Panc1 (cell line): ENCODE data around the gene ZNF226. TPM values are rescaled to one million over a fixed set of nuclear protein-coding genes. Genes with fewer than 3 reads are reported as not detected.
A peak's percentile ranks its signal among the peaks of the same experiment; 100 is the strongest.

Experiments used
- ATAC-seq: fragments of 200-7000 bp; cut with Tn5 transposase; 2 replicates; pipeline ENCODE4 v1.9.1; 2020; ENCODE audit warnings: mild to moderate bottlenecking, moderate library complexity
- BruUV-seq: library from RNA; stranded (reverse); fragments of 400-500 nt; replicated peaks from 2 replicates; lab custom pipeline; 2021; lab: Mats Ljungman, UMichigan
- CTCF ChIA-PET: fragments of 300-600 bp; sonication (Branson Sonifier 250); formaldehyde crosslinking; loops from one replicate; lab custom pipeline; 2022; ENCODE audit warnings: antibody characterized with exemption; lab: Charles Lee
- POLR2A ChIA-PET: fragments of 300-600 bp; sonication (Branson Sonifier 250); formaldehyde crosslinking; loops from one replicate; lab custom pipeline; 2022; ENCODE audit warnings: antibody characterized with exemption; lab: Charles Lee
- DNase-seq: peaks from one replicate; pipeline ENCODE4 v3.0.0-alpha.2; 2010; ENCODE audit warnings: low read depth, low spot score
- H3K27ac ChIP-seq: 2 replicates; pipeline ENCODE4 v1.5.1; 2011; ENCODE audit warnings: mild to moderate bottlenecking, low read length, inconsistent platforms
- H3K27me3 ChIP-seq: fragments of 200-500 bp; sonication (Bioruptor generic); 2 replicates; pipeline ENCODE4 v1.6.0; 2014; ENCODE audit warnings: low read length, inconsistent platforms; ENCODE audit not compliant: control insufficient read depth, insufficient read depth
- H3K36me3 ChIP-seq: fragments of 200-500 bp; sonication (Bioruptor generic); 2 replicates; pipeline ENCODE4 v1.5.1; 2014; ENCODE audit warnings: inconsistent platforms, mild to moderate bottlenecking, low read length, moderate library complexity; ENCODE audit not compliant: control insufficient read depth, insufficient read depth
- H3K4me1 ChIP-seq: 2 replicates; pipeline ENCODE4 v1.5.1; 2011; ENCODE audit warnings: inconsistent platforms, mild to moderate bottlenecking, low read length, moderate library complexity; ENCODE audit not compliant: control insufficient read depth, insufficient read depth
- H3K4me3 ChIP-seq, 2 experiments: 2 replicates each; pipeline ENCODE4 v1.5.1; 2011 to 2012; ENCODE audit warnings: low read depth in 2 of 2, low read length in 2 of 2, mild to moderate bottlenecking in 2 of 2, inconsistent platforms in 1 of 2, moderate library complexity in 1 of 2
- H3K9me3 ChIP-seq: fragments of 200-500 bp; sonication (Bioruptor generic); 2 replicates; pipeline ENCODE4 v1.5.1; 2014; ENCODE audit warnings: low read depth, mild to moderate bottlenecking, inconsistent platforms, low read length, moderate library complexity; ENCODE audit not compliant: control insufficient read depth, insufficient read depth
- CTCF ChIP-seq: fragments of 450-650 bp; IDR thresholded peaks from 2 replicates; pipeline ENCODE4 v1.5.1; 2017; ENCODE audit warnings: mild to moderate bottlenecking
- POLR2AphosphoS5 ChIP-seq: IDR thresholded peaks from 2 replicates; pipeline ENCODE4 v1.6.1; 2012; ENCODE audit warnings: mild to moderate bottlenecking, low read depth, low read length, moderate library complexity
- REST ChIP-seq, 2 experiments: IDR thresholded peaks; 2 replicates each; pipeline ENCODE4 v1.6.1; 2011 to 2012; ENCODE audit warnings: low read depth in 2 of 2, control low read depth in 1 of 2, low read length in 1 of 2, mild to moderate bottlenecking in 1 of 2, moderate library complexity in 1 of 2; ENCODE audit not compliant: insufficient read depth in 1 of 2
- SIN3A ChIP-seq: IDR thresholded peaks from 2 replicates; pipeline ENCODE4 v1.6.1; 2012; ENCODE audit warnings: low read depth, mild to moderate bottlenecking, low read length, moderate library complexity, borderline replicate concordance; ENCODE audit not compliant: insufficient read depth
- TCF7L2 ChIP-seq: IDR thresholded peaks from 2 replicates; pipeline ENCODE4 v1.6.1; 2011; ENCODE audit warnings: mild to moderate bottlenecking, low read depth, low read length, inconsistent platforms
- in situ Hi-C: cut with HindIII; loops from 2 replicates; pipeline ENCODE4 v1.10.0; 2016; ENCODE audit warnings: low sequenced_read_pairs, low pct_unique_long_range_greater_than_20kb
- intact Hi-C: fragments of 100-400 bp; cut with micrococcal nuclease; formaldehyde crosslinking; loops from one replicate; pipeline ENCODE4 v1.10.0; 2022; ENCODE audit not compliant: unreplicated experiment
- total RNA-seq: library from RNA; stranded (reverse); gene quantifications from one replicate; pipeline ENCODE4 v1.2.1, GENCODE V29; 2021; ENCODE audit not compliant: unreplicated experiment

ZNF226 gene
- total RNA-seq, 1 experiment from 2014 or later: 21.7 TPM

GRCh38 chr19:44156475-44156874 lies 8.4 kb upstream of the ZNF226 start:
- DNase-seq (no peak), ATAC-seq (no peak)
- Histone ChIP-seq H3K36me3 (peaks cover 4% of the 10 kb centered on the region; the same call in 1 of the 2 replicates), H3K4me1 (no peaks in the 10 kb centered on the region), H3K27me3 (no peaks in the 10 kb centered on the region), H3K9me3 (peaks cover 40% of the 10 kb centered on the region), H3K4me3 (no peak overlapping the region), H3K27ac (no peak overlapping the region)
- intact Hi-C loops (no loop called here), in situ Hi-C loops (no loop called here)
- TF ChIP-seq REST (IDR thresholded peaks at IDR 0.05; ENCODE audit: insufficient read depth in 1 of 2, low read depth in 2 of 2, low read length in 1 of 2): no peak
- TF ChIP-seq TCF7L2: no peak
- no peak for TF ChIP-seq SIN3A
- no peak for TF ChIP-seq CTCF
- no peak for TF ChIP-seq POLR2AphosphoS5
- TSS peak; percentile 52 for BruUV-seq
- POLR2A ChIA-PET: no interaction called here
- CTCF ChIA-PET: no interaction called here

- ChIA-PET POLR2A (no interaction called here), CTCF (no interaction called here)
- no peak for DNase-seq
- peaks cover 21% of the 10 kb centered on the region; the same call in 1 of the 2 replicates for H3K9me3 ChIP-seq
- no peak overlapping the region for H3K27ac ChIP-seq
- H3K4me1 ChIP-seq: no peaks in the 10 kb centered on the region
- H3K36me3 ChIP-seq: peaks cover 2% of the 10 kb centered on the region
- H3K4me3 ChIP-seq: no peak overlapping the region; a peak in 1 of 4 replicates
- no peak for TF ChIP-seq REST (IDR thresholded peaks at IDR 0.05; ENCODE audit: insufficient read depth in 1 of 2, low read depth in 2 of 2, low read length in 1 of 2)
- no peak for TF ChIP-seq POLR2AphosphoS5
- no peak for TF ChIP-seq SIN3A
- no peak for TF ChIP-seq TCF7L2
- no peak for TF ChIP-seq CTCF
- intact Hi-C loops: no loop called here
- BruUV-seq: no TSS peak
- H3K27me3 ChIP-seq: no peaks in the 10 kb centered on the region
- no peak for ATAC-seq
- in situ Hi-C loops: no loop called here
These were observed 1.1 kb upstream of the ZNF226 start for GRCh38 chr19:44163789-44164188.
